Measurements from ENCODE around the gene NR3C1.

The NR3C1 gene

DNA sequence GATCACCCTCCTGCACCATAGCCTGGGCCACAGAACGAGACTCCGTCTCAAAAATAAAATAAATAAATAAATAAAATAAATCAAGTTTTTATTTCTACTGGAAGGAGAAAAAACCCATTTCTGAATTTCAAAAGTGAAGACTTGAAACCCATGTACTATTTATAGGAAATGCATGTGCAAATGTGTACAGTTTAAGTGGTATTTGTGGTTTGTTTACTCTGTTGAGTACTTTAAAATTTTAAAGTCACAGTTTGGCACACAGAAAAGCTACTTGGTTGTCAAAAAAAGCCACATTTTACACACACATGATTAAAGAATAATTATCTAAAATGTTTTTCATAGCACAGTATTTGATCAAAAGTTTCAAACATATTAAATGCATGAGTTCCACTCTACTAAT, 43.6 kb downstream of the NR3C1 start:
- H3K4me1 ChIP-seq (ENCODE audit: control insufficient read depth, insufficient read depth, low read length, poor library complexity, severe bottlenecking): peaks cover 3% of the 10 kb centered on the region
- no peaks in the 10 kb centered on the region for H3K36me3 ChIP-seq (ENCODE audit: control insufficient read depth, insufficient read depth, low read length)
- H3K27ac ChIP-seq (ENCODE audit: low read depth, low read length, severe bottlenecking): no peak overlapping the region
- H3K9me3 ChIP-seq (ENCODE audit: control insufficient read depth, low read length): no peaks in the 10 kb centered on the region
- WGBS, 2 experiments (ENCODE audit: insufficient coverage in 2 of 2): no CpG with 5 or more reads among the region's 2 CpGs
- no peak overlapping the region for H3K4me3 ChIP-seq (ENCODE audit: extremely low read depth, insufficient read depth, low read length, poor library complexity, severe bottlenecking)

DNA sequence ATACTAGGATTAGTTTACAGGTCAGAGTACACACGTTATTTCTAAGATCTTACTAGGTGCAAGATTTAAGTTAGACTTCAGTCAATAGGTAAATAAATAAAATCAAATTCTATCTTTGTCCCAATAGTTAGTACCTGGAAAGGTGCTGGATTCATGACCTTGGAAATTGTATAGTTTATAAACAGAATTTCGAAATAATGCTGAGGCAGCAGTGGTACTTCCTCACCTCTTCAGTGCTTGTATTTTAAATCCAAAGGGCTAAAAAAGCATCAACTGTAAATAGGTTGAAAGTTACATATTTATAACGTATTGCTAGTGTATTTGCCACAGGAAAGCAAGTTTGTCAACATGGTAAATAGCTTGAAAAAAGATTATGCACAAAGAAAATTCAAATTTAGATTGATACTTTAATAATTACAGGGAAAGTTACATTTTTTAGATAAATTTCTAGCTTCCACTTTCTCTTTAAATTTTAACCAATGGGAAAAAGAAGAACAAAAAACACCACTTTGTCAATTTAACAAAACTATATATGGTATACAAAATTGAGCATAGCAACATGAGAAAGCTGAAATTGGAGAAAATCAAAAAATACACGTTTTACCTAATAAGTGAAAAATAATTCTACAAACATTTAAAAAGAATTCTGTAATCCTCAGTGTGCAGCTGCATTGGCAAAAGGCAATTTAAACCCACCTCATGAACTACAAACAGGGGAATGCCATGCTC, 46.5 kb downstream of the NR3C1 start:
- 80 to 100% methylated on average over 1 of the region's 4 CpGs for WGBS, 2 experiments (ENCODE audit: insufficient coverage in 2 of 2)
- Histone ChIP-seq H3K4me1 (ENCODE audit: control insufficient read depth, insufficient read depth, low read length, poor library complexity, severe bottlenecking) (peaks cover 3% of the 10 kb centered on the region), H3K4me3 (ENCODE audit: extremely low read depth, insufficient read depth, low read length, poor library complexity, severe bottlenecking) (no peak overlapping the region), H3K9me3 (ENCODE audit: control insufficient read depth, low read length) (no peaks in the 10 kb centered on the region), H3K27ac (ENCODE audit: low read depth, low read length, severe bottlenecking) (no peak overlapping the region), H3K36me3 (ENCODE audit: control insufficient read depth, insufficient read depth, low read length) (no peaks in the 10 kb centered on the region)

DNA sequence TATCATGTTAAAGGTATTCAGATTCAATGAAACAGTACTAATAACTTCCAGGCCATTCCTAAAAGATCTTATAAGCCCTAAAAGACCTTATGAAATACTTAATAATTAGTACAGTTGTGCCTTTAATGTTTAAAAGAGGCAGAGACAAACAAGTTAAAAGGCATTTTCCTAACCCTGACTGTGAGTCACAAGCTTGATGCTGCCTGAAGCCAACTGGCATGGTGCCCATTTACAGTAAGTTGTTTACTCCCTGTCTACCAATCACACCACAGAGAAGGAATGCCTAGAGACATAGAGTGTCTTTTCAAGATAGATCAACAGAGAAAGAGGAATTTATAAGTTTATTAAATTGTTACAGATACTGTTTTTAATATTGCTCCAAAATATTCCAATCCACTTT, 47.8 kb downstream of the NR3C1 start:
- Histone ChIP-seq H3K36me3 (ENCODE audit: control insufficient read depth, insufficient read depth, low read length) (no peaks in the 10 kb centered on the region), H3K27ac (ENCODE audit: low read depth, low read length, severe bottlenecking) (no peak overlapping the region), H3K4me3 (ENCODE audit: extremely low read depth, insufficient read depth, low read length, poor library complexity, severe bottlenecking) (no peak overlapping the region), H3K9me3 (ENCODE audit: control insufficient read depth, low read length) (no peaks in the 10 kb centered on the region), H3K4me1 (ENCODE audit: control insufficient read depth, insufficient read depth, low read length, poor library complexity, severe bottlenecking) (peaks cover 5% of the 10 kb centered on the region)

DNA sequence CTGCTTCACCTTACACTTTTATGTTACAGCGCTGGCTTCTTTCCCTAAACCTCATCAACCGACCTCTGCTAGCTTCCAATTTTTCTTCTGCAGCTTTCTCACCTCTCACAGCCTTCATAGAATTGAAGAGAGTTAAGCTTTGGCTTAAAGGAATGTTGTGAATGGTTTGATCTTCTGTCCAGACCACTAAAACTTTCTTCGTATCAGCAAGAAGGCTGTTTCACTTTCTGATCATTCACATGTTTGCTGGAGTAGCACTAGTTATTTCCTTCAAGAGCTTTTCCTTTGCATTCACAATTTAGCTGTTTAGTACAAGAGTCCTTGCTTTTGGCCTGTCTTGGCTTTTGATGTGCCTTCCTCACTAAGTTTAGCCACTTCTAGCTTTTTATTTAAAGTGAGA, 49.5 kb downstream of the NR3C1 start:
- H3K36me3 ChIP-seq (ENCODE audit: control insufficient read depth, insufficient read depth, low read length): no peaks in the 10 kb centered on the region
- no peak overlapping the region for H3K4me3 ChIP-seq (ENCODE audit: extremely low read depth, insufficient read depth, low read length, poor library complexity, severe bottlenecking)
- H3K9me3 ChIP-seq (ENCODE audit: control insufficient read depth, low read length): no peaks in the 10 kb centered on the region
- H3K27ac ChIP-seq (ENCODE audit: low read depth, low read length, severe bottlenecking): no peak overlapping the region
- 88% methylated on average over 2 of the region's 3 CpGs; no CpG with 5 or more reads in 1 of the 2 experiments for WGBS, 2 experiments (ENCODE audit: insufficient coverage in 2 of 2)
- peaks cover 10% of the 10 kb centered on the region for H3K4me1 ChIP-seq (ENCODE audit: control insufficient read depth, insufficient read depth, low read length, poor library complexity, severe bottlenecking)

DNA sequence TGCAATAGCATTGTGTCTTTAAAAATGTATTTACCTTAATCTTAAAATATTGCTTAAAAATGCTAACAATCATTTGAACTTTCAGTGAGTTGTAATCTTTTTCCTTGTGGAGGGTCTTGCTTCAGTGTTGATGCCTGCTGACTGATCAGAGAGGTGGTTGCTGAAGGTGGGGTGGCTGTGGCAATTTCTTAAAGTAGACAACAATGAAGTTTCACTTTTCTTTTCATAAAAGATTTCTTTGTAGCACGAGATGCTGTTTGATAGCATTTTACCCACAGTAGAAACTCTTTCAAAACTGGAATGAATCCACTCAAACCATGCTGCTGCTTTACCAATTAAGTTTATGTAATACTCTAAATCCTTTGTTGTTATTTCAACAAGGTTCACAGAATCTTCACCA, 50.8 kb downstream of the NR3C1 start:
- WGBS, 2 experiments (ENCODE audit: insufficient coverage in 2 of 2): no CpG with 5 or more reads among the region's 1 CpG
- H3K27ac ChIP-seq (ENCODE audit: low read depth, low read length, severe bottlenecking): no peak overlapping the region
- no peak overlapping the region for H3K4me3 ChIP-seq (ENCODE audit: extremely low read depth, insufficient read depth, low read length, poor library complexity, severe bottlenecking)
- H3K4me1 ChIP-seq (ENCODE audit: control insufficient read depth, insufficient read depth, low read length, poor library complexity, severe bottlenecking): peaks cover 10% of the 10 kb centered on the region
- H3K9me3 ChIP-seq (ENCODE audit: control insufficient read depth, low read length): no peaks in the 10 kb centered on the region
- no peaks in the 10 kb centered on the region for H3K36me3 ChIP-seq (ENCODE audit: control insufficient read depth, insufficient read depth, low read length)

DNA sequence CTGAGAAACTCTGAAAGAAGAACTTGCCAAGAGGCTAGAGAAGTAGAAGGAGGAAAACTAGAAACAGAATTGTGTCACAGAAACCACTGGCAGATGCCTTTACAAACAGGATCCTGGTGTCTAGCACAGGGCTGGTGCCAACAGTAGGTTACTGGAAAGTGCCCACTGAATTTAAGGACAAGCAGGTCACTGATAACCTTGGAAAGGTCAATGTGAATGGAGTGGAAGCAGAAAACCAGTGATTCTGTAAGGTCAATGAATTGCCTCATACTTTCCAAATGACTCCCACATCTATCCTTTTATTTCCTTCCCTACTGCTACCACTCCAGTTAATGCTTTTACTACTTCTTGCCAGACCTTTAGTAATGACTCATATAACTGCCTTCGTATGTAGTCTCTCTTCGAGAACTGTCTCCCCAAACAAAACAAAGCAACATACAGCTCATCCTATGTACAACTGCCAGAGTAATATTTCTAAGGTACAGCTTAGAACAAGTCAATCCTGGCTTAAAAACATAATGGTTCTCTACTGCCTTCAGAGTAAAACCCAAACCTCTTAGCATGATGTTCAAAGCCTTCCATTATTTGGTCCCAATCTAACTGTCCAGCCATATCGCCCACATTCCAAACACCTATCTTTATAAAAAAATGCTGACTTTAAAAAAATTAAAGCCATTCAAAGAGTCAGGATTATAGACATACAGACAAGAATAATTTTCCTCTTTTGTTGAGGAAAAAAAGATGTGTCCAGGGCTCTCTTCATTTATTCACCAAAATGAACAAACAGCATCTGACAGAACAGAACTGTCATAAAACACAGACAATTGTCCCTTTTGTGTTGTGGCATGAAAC, 52.5 kb downstream of the NR3C1 start:
- Histone ChIP-seq H3K4me3 (ENCODE audit: extremely low read depth, insufficient read depth, low read length, poor library complexity, severe bottlenecking) (no peak overlapping the region), H3K9me3 (ENCODE audit: control insufficient read depth, low read length) (no peaks in the 10 kb centered on the region), H3K27ac (ENCODE audit: low read depth, low read length, severe bottlenecking) (no peak overlapping the region), H3K4me1 (ENCODE audit: control insufficient read depth, insufficient read depth, low read length, poor library complexity, severe bottlenecking) (peaks cover 10% of the 10 kb centered on the region), H3K36me3 (ENCODE audit: control insufficient read depth, insufficient read depth, low read length) (no peaks in the 10 kb centered on the region)
- 82 to 88% methylated on average over 2 to 3 of the region's 3 CpGs for WGBS, 2 experiments (ENCODE audit: insufficient coverage in 2 of 2)

DNA sequence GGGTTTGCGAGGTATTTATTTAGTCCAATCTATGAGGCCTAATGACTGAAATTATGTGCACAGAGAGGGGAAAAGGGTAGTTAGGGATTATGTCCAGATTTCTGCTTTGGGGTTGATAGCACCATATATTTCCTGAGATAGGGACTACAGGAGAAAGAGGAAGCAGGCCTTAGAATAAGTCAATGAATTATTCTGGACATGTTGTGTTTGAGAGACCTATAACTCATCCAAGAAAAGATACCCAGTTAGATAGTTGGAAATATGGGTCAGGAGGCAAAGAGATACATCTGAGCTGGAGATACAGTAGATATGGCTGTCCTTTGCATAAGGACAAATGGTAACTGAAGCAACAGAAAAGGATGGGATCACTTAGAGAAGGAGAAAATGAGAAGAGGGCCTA, 53.1 kb downstream of the NR3C1 start:
- H3K36me3 ChIP-seq (ENCODE audit: control insufficient read depth, insufficient read depth, low read length): no peaks in the 10 kb centered on the region
- H3K4me1 ChIP-seq (ENCODE audit: control insufficient read depth, insufficient read depth, low read length, poor library complexity, severe bottlenecking): peaks cover 10% of the 10 kb centered on the region
- no peaks in the 10 kb centered on the region for H3K9me3 ChIP-seq (ENCODE audit: control insufficient read depth, low read length)
- H3K4me3 ChIP-seq (ENCODE audit: extremely low read depth, insufficient read depth, low read length, poor library complexity, severe bottlenecking): no peak overlapping the region
- 83% methylated on average over 1 of the region's 1 CpG; no CpG with 5 or more reads in 1 of the 2 experiments for WGBS, 2 experiments (ENCODE audit: insufficient coverage in 2 of 2)
- H3K27ac ChIP-seq (ENCODE audit: low read depth, low read length, severe bottlenecking): no peak overlapping the region

DNA sequence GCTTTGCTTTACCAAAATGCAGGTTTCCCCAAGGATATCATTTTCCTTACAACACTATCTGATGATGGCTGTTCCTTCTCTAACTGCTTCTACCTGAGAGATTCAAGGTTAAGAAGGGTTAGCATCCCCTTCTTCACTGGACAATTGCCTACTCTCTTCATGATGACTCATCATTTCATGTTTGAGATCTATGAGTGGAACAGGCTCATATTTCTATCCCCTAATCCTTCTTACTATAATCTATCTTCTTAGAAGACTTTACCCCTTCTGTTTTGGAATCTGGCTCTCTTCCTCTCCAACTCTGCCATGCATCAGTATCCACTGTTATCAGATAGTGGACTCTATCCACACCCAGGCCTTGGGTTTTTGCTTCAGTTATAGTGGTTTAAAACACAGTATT, 54.3 kb downstream of the NR3C1 start:
- Histone ChIP-seq H3K36me3 (ENCODE audit: control insufficient read depth, insufficient read depth, low read length) (no peaks in the 10 kb centered on the region), H3K4me3 (ENCODE audit: extremely low read depth, insufficient read depth, low read length, poor library complexity, severe bottlenecking) (no peak overlapping the region), H3K9me3 (ENCODE audit: control insufficient read depth, low read length) (no peaks in the 10 kb centered on the region), H3K4me1 (ENCODE audit: control insufficient read depth, insufficient read depth, low read length, poor library complexity, severe bottlenecking) (peaks cover 10% of the 10 kb centered on the region), H3K27ac (ENCODE audit: low read depth, low read length, severe bottlenecking) (no peak overlapping the region)

DNA sequence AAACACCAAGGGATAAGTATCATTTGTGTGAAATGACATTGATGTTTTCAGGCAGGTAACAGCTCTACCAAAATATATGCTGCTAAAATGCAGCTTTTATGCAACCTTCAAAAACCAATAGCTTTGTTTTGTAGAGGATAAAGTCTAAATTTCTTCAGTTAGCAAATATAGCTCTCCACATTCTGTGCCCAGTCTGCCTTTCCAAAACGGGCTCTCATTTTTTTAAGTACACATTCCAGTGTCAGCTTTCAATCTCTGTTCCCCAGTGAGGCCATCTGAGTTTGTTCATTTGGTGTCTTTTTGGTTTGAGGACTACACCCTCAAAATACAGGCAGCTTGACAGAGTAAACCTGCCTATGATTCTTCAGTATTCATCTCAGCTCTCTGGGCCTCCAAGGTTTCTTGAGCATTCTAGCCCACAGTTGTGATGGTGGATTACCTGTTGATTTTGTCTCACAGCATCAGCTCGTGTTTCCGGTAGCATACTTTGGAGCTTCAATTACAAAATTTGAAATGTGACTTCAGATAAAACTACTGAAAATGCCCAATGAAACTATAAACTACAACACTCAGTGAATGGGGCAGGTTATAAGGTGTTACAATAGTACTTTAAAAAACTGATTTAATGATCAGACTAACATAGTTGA, 55.7 kb downstream of the NR3C1 start:
- WGBS, 2 experiments (ENCODE audit: insufficient coverage in 2 of 2): 80% methylated on average over 1 of the region's 3 CpGs; no CpG with 5 or more reads in 1 of the 2 experiments
- peaks cover 10% of the 10 kb centered on the region for H3K4me1 ChIP-seq (ENCODE audit: control insufficient read depth, insufficient read depth, low read length, poor library complexity, severe bottlenecking)
- no peak overlapping the region for H3K27ac ChIP-seq (ENCODE audit: low read depth, low read length, severe bottlenecking)
- no peaks in the 10 kb centered on the region for H3K36me3 ChIP-seq (ENCODE audit: control insufficient read depth, insufficient read depth, low read length)
- no peaks in the 10 kb centered on the region for H3K9me3 ChIP-seq (ENCODE audit: control insufficient read depth, low read length)
- no peak overlapping the region for H3K4me3 ChIP-seq (ENCODE audit: extremely low read depth, insufficient read depth, low read length, poor library complexity, severe bottlenecking)

DNA sequence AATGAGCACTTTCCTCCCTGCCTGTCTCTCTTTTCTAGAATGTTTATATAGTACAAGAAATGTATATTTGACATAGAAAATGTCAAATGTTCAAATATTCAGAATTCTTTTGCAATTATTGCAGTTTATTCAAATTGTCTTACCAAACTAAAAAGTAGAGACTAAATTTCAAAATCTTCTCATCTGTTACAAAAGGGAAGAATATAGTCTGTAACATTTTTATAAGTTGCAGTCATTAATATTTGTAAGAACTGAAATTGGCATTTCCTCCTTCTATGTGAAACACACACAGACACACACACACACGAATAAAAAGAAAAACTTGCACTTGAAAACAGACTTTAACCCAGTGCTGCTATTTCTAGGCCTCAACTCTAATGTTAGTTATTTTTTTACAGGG, 56.4 kb downstream of the NR3C1 start:
- Histone ChIP-seq H3K27ac (ENCODE audit: low read depth, low read length, severe bottlenecking) (no peak overlapping the region), H3K4me3 (ENCODE audit: extremely low read depth, insufficient read depth, low read length, poor library complexity, severe bottlenecking) (no peak overlapping the region)
- WGBS, 2 experiments (ENCODE audit: insufficient coverage in 2 of 2): 100% methylated on average over 1 of the region's 1 CpG; no CpG with 5 or more reads in 1 of the 2 experiments

More for the DNA sequence above, 56.4 kb downstream of the NR3C1 start:
- no peaks in the 10 kb centered on the region for H3K9me3 ChIP-seq (ENCODE audit: control insufficient read depth, low read length)
- H3K36me3 ChIP-seq (ENCODE audit: control insufficient read depth, insufficient read depth, low read length): no peaks in the 10 kb centered on the region
- peaks cover 10% of the 10 kb centered on the region for H3K4me1 ChIP-seq (ENCODE audit: control insufficient read depth, insufficient read depth, low read length, poor library complexity, severe bottlenecking)

All from mesodermal cell (in vitro differentiated cells).